HEK293 (cell line): Measurements from ENCODE around the gene GSS.

Experiments
- CTCF ChIA-PET: fragments of 350-600 bp; formaldehyde crosslinking; extraction: SDS; loops from one replicate; lab custom pipeline; 2021; ENCODE audit warnings: antibody characterized with exemption; lab: Yijun Ruan, JAX
- POLR2A ChIA-PET: fragments of 300-600 bp; formaldehyde crosslinking; extraction: SDS; loops from one replicate; lab custom pipeline; 2020; ENCODE audit warnings: antibody characterized with exemption, inconsistent platforms; lab: Yijun Ruan, JAX
- H3K27ac ChIP-seq: fragments of 200-500 bp; sonication (Bioruptor generic); 2 replicates; pipeline ENCODE4 v1.5.1; 2014; ENCODE audit warnings: low read depth, low read length, control low read depth, inconsistent platforms; ENCODE audit errors: extremely low read depth
- H3K36me3 ChIP-seq, 2 experiments: fragments of 200-500 bp in 1 of 2; sonication (Bioruptor generic) in 1 of 2; 1 replicate in 1 of 2; 2 replicates in 1 of 2; pipeline ENCODE4 v1.5.1; 2014 to 2017; ENCODE audit warnings: inconsistent platforms in 2 of 2, low read length in 2 of 2; ENCODE audit not compliant: control insufficient read depth in 2 of 2, insufficient read depth in 1 of 2
- H3K4me1 ChIP-seq: fragments of 200-500 bp; sonication (Bioruptor generic); 2 replicates; pipeline ENCODE4 v1.5.1; 2014; ENCODE audit warnings: mild to moderate bottlenecking, low read length, inconsistent platforms; ENCODE audit not compliant: control insufficient read depth, insufficient read depth
- H3K4me3 ChIP-seq: 2 replicates; pipeline ENCODE4 v1.5.1; 2011; ENCODE audit warnings: low read depth, mild to moderate bottlenecking, control low read depth, low read length, moderate library complexity
- H3K9me3 ChIP-seq: fragments of 200-500 bp; sonication (Bioruptor generic); 2 replicates; pipeline ENCODE4 v1.5.1; 2014; ENCODE audit warnings: low read depth, low read length, inconsistent platforms; ENCODE audit not compliant: control insufficient read depth, insufficient read depth
- BCL11B ChIP-seq: fragments of 450-650 bp; formaldehyde crosslinking; IDR thresholded peaks from 2 replicates; pipeline ENCODE4 v1.5.1; 2016; ENCODE audit warnings: low read depth, missing biosample characterization, missing genetic modification characterization
- IKZF3 ChIP-seq: fragments of 450-650 bp; IDR thresholded peaks from 2 replicates; pipeline ENCODE4 v1.5.0; 2018; ENCODE audit warnings: missing biosample characterization, mild to moderate bottlenecking, missing genetic modification characterization, moderate library complexity
- KLF10 ChIP-seq: fragments of 450-650 bp; IDR thresholded peaks from 2 replicates; pipeline ENCODE4 v1.5.1; 2018; ENCODE audit warnings: missing biosample characterization, mild to moderate bottlenecking, missing genetic modification characterization
- SETDB1 ChIP-seq: IDR thresholded peaks from one replicate; pipeline ENCODE4 v1.6.1; 2017; ENCODE audit warnings: mild to moderate bottlenecking, low read length, moderate library complexity, mixed read lengths; ENCODE audit not compliant: insufficient read length
- SP3 ChIP-seq: fragments of 450-650 bp; formaldehyde crosslinking; IDR thresholded peaks from 2 replicates; pipeline ENCODE4 v1.5.1; 2016; ENCODE audit warnings: missing biosample characterization, missing genetic modification characterization
- TRIM28 ChIP-seq: IDR thresholded peaks from 2 replicates; pipeline ENCODE4 v1.6.1; 2011; ENCODE audit warnings: low read length, control low read depth, borderline replicate concordance
- ZBTB17 ChIP-seq: fragments of 450-650 bp; formaldehyde crosslinking; IDR thresholded peaks from 2 replicates; pipeline ENCODE4 v1.5.1; 2016; ENCODE audit warnings: missing biosample characterization, missing genetic modification characterization
- ZEB2 ChIP-seq: fragments of 450-650 bp; formaldehyde crosslinking; IDR thresholded peaks from 2 replicates; pipeline ENCODE4 v1.5.1; 2016; ENCODE audit warnings: missing biosample characterization, missing genetic modification characterization
- ZFP69B ChIP-seq: fragments of 450-650 bp; formaldehyde crosslinking; IDR thresholded peaks from 2 replicates; pipeline ENCODE4 v1.5.1; 2016; ENCODE audit warnings: missing biosample characterization, missing genetic modification characterization
- ZNF211 ChIP-seq: fragments of 450-650 bp; formaldehyde crosslinking; IDR thresholded peaks from 2 replicates; pipeline ENCODE4 v1.5.1; 2016; ENCODE audit warnings: low read depth, missing biosample characterization, missing genetic modification characterization
- ZNF335 ChIP-seq: fragments of 450-650 bp; formaldehyde crosslinking; conservative IDR thresholded peaks from 2 replicates; pipeline ENCODE4 v1.5.1; 2016; ENCODE audit warnings: missing biosample characterization, missing genetic modification characterization
- ZNF398 ChIP-seq: fragments of 450-650 bp; formaldehyde crosslinking; IDR thresholded peaks from 2 replicates; pipeline ENCODE4 v1.5.1; 2017; ENCODE audit warnings: missing biosample characterization, missing genetic modification characterization
- ZNF423 ChIP-seq: fragments of 450-650 bp; formaldehyde crosslinking; IDR thresholded peaks from 2 replicates; pipeline ENCODE4 v1.5.1; 2016; ENCODE audit warnings: missing biosample characterization, missing genetic modification characterization
- ZNF529 ChIP-seq: fragments of 450-650 bp; formaldehyde crosslinking; IDR thresholded peaks from 2 replicates; pipeline ENCODE4 v1.5.1; 2017; ENCODE audit warnings: missing genetic modification characterization, missing biosample characterization; ENCODE audit not compliant: insufficient replicate concordance
- ZNF549 ChIP-seq: fragments of 450-650 bp; IDR thresholded peaks from 2 replicates; pipeline ENCODE4 v1.5.1; 2018; ENCODE audit warnings: missing biosample characterization, missing genetic modification characterization, mild to moderate bottlenecking, inconsistent platforms, moderate library complexity
- ZNF555 ChIP-seq: fragments of 450-650 bp; formaldehyde crosslinking; conservative IDR thresholded peaks from 2 replicates; pipeline ENCODE4 v1.5.1; 2017; ENCODE audit warnings: missing biosample characterization, mild to moderate bottlenecking, missing genetic modification characterization, inconsistent platforms
- ZNF560 ChIP-seq: fragments of 450-650 bp; formaldehyde crosslinking; IDR thresholded peaks from 2 replicates; pipeline ENCODE4 v1.5.1; 2017; ENCODE audit warnings: missing biosample characterization, missing genetic modification characterization, borderline replicate concordance
- ZNF561 ChIP-seq: fragments of 450-650 bp; IDR thresholded peaks from 2 replicates; pipeline ENCODE4 v1.5.1; 2018; ENCODE audit warnings: missing biosample characterization, missing genetic modification characterization, borderline replicate concordance
- ZNF654 ChIP-seq: fragments of 450-650 bp; formaldehyde crosslinking; IDR thresholded peaks from 2 replicates; pipeline ENCODE4 v1.5.1; 2016; ENCODE audit warnings: low read depth, missing biosample characterization, missing genetic modification characterization
- ZNF704 ChIP-seq: fragments of 450-650 bp; formaldehyde crosslinking; IDR thresholded peaks from 2 replicates; pipeline ENCODE4 v1.5.1; 2016; ENCODE audit warnings: missing biosample characterization, missing genetic modification characterization
- ZNF707 ChIP-seq: fragments of 450-650 bp; formaldehyde crosslinking; IDR thresholded peaks from 2 replicates; pipeline ENCODE4 v1.5.1; 2016; ENCODE audit warnings: missing biosample characterization, missing genetic modification characterization
- ZNF791 ChIP-seq: fragments of 450-650 bp; formaldehyde crosslinking; IDR thresholded peaks from 2 replicates; pipeline ENCODE4 v1.5.1; 2016; ENCODE audit warnings: missing biosample characterization, missing genetic modification characterization
- ZNF837 ChIP-seq: fragments of 450-650 bp; formaldehyde crosslinking; IDR thresholded peaks from 2 replicates; pipeline ENCODE4 v1.5.1; 2016; ENCODE audit warnings: missing biosample characterization, missing genetic modification characterization
- TF ChIP-seq, protein P1 (sequence below): fragments of 450-650 bp; formaldehyde crosslinking; IDR thresholded peaks from 2 replicates; pipeline ENCODE4 v1.5.1; 2017; ENCODE audit warnings: missing biosample characterization, missing genetic modification characterization

GSS gene

GRCh38 chr20:34923414-34923813 is 32.2 kb downstream of the GSS start (continued):
- TF ChIP-seq ZNF704 (tag by site-specific recombination) (no peak), SETDB1 (no peak), ZBTB17 (tag by site-specific recombination) (no peak), ZEB2 (tag by site-specific recombination) (no peak), ZNF423 (tag by site-specific recombination) (no peak), ZFP69B (no peak), ZNF529 (tag by site-specific recombination) (no peak), ZNF837 (tag by site-specific recombination) (no peak), ZNF211 (tag by site-specific recombination) (no peak), ZNF654 (no peak), KLF10 (tag by site-specific recombination) (no peak), IKZF3 (tag by site-specific recombination) (no peak), BCL11B (tag by site-specific recombination) (no peak)
- TF ChIP-seq, all 188 proteins: peak for 0

DNA sequence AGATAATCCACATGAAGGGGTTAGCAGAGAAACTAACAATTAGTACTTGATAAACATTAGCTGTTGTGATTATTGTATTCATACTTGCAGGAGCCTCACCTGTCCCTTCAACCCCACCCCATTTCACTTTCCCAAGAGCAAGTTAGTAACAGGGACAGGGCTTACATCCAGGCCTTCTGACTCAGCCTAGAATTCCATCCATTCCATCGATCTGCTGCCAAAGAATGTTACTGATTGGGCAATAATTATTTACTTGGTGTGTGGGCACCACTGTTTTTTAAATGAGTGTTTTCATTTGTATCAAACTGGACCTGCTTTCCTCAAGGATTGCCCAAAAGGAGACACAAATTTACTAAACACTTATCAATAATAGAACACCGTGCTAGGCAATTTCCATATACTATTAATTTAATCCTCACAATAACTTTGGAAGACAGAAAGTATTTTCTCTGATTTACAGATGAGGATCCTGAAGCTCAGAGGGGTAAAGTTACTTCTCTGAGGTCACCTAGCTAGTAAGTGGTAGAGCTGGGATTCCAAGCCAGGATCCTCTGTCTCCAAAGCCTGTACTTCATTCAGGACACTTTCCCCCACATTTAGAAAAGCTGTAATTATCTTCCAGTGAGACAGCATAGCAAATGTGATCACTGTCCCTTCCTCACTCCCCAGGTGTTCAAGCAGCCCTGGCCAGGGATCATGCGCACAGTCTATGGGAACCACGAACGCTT is 32.8 kb downstream of the GSS start:
- CTCF ChIA-PET: no interaction called here
- POLR2A ChIA-PET: no interaction called here
- H3K36me3 ChIP-seq: peaks cover 0 to 65% of the 10 kb centered on the region in 2 experiments; a peak in 1 of 3 replicates
- H3K4me3 ChIP-seq: no peak overlapping the region
- H3K27ac ChIP-seq: no peak overlapping the region
- TF ChIP-seq TRIM28 (no peak), ZNF335 (tag by site-specific recombination) (no peak), SP3 (tag by site-specific recombination) (no peak), ZNF398 (tag by site-specific recombination) (no peak), ZNF791 (tag by site-specific recombination) (no peak), ZNF561 (tag by site-specific recombination) (no peak), ZNF560 (tag by site-specific recombination) (no peak), ZNF707 (tag by site-specific recombination) (no peak), ZNF549 (no peak), ZNF555 (no peak)
- TF ChIP-seq, protein P1, sequence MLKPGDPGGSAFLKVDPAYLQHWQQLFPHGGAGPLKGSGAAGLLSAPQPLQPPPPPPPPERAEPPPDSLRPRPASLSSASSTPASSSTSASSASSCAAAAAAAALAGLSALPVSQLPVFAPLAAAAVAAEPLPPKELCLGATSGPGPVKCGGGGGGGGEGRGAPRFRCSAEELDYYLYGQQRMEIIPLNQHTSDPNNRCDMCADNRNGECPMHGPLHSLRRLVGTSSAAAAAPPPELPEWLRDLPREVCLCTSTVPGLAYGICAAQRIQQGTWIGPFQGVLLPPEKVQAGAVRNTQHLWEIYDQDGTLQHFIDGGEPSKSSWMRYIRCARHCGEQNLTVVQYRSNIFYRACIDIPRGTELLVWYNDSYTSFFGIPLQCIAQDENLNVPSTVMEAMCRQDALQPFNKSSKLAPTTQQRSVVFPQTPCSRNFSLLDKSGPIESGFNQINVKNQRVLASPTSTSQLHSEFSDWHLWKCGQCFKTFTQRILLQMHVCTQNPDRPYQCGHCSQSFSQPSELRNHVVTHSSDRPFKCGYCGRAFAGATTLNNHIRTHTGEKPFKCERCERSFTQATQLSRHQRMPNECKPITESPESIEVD (tag by site-specific recombination): no peak
- TF ChIP-seq, all 188 proteins: peak for 0
- Histone ChIP-seq H3K9me3 (no peaks in the 10 kb centered on the region), H3K4me1 (no peaks in the 10 kb centered on the region)
